Measurements from ENCODE around the gene UCN3.

The UCN3 gene

DNA sequence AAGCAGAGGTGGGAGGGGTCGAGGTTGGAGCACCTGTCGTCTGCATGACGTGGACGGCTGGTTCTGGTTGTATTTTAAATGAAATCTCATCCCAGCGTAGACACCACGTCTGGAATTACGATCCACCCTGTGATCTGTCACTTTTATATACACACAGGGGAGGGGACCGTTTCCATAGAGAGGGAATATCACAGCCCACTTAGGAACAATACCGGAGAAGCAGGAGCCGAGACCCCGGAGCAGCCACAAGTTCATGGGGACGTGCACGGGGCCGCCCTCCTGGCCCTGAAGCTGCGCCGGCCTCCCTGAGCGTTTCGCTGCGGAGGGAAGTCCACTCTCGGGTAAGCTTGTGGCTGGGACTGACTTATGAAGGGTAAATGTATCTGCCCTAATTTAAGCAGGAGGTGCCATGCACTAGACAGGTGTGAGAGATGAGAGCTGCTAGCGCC lies at the start of gene UCN3:
Gene UCN3, plus strand, starts transcription at position 77 of the 449 bp plus-strand sequence. CDS start 8,755 bp downstream, outside the sequence.
- Histone ChIP-seq H3K4me1 (ENCODE audit: control insufficient read depth, insufficient read depth, low read length) (no peaks in the 10 kb centered on the region), H3K4me3 (ENCODE audit: low read length) (no peak within 1 kb of the TSS), H3K9ac (ENCODE audit: low read length) (no peak within 1 kb of the TSS), H3K27me3 (replicated peaks; ENCODE audit: control insufficient read depth, insufficient read depth, low read length) (peaks cover 72% of the 10 kb centered on the region), H3K36me3 (ENCODE audit: control insufficient read depth, insufficient read depth, low read length, severe bottlenecking) (no peaks in the 10 kb centered on the region), H3K9me3 (ENCODE audit: control insufficient read depth, low read length) (no peaks in the 10 kb centered on the region)
- no peak for DNase-seq (ENCODE audit: low read depth)

DNA sequence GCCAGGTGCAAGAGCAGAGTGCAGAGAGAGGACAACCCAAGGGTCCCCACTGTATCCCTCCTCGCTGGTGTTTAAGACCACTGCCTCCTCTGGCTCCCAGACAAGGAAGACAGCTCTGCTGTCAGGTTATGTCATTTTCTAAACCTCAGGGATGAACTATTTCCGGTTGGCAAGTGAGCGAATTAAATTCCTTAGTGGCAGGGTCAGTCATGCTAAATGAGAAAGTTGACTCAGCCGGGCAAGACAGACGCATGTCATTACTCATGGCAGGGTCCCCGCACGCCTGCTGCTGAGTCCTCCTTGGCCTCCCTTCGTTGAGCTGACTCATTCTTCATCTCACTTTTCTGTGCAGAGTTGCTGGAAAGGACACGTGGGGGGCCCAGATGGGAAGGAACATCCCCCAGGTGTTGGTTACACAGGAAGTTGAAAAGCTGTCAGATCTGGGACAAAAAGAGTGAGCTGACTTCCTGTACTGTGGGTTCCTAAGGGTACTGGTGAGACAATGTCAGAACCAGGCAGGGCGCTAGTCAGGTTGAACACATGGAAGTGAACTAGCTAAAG lies 47.1 kb upstream of the UCN3 start:
- Histone ChIP-seq H3K9me3 (ENCODE audit: control insufficient read depth, low read length) (peaks cover 3% of the 10 kb centered on the region), H3K4me3 (ENCODE audit: low read length) (no peak overlapping the region), H3K4me1 (ENCODE audit: control insufficient read depth, insufficient read depth, low read length) (peaks cover 2% of the 10 kb centered on the region), H3K36me3 (ENCODE audit: control insufficient read depth, insufficient read depth, low read length, severe bottlenecking) (no peaks in the 10 kb centered on the region), H3K27me3 (replicated peaks; ENCODE audit: control insufficient read depth, insufficient read depth, low read length) (no peaks in the 10 kb centered on the region), H3K9ac (ENCODE audit: low read length) (no peak overlapping the region)
- DNase-seq (ENCODE audit: low read depth), result peak; percentile 28

DNA sequence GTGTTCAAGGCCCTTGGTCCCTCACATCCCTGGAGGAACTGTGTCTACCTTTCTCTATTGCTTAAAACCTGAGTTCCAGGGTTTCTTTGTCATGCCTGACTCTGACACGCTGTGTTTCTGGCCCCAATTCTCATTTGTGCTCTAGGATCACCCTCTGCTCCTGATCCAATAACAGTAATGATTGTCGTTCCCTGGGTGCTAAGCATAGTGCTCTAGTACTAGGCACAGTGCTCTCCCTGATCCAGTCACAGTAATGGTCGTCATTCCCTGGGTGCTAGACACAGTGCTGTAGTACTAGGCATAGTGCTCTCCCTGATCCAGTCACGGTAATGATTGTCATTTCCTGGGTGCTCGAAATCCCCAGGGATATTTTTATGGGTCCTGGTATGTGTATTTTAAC lies 46.6 kb upstream of the UCN3 start:
- DNase-seq (ENCODE audit: low read depth), result no peak
- peaks cover 2% of the 10 kb centered on the region for H3K4me1 ChIP-seq (ENCODE audit: control insufficient read depth, insufficient read depth, low read length)
- H3K9me3 ChIP-seq (ENCODE audit: control insufficient read depth, low read length), result peaks cover 3% of the 10 kb centered on the region
- no peak overlapping the region for H3K4me3 ChIP-seq (ENCODE audit: low read length)
- no peak overlapping the region for H3K9ac ChIP-seq (ENCODE audit: low read length)
- H3K27me3 ChIP-seq (replicated peaks; ENCODE audit: control insufficient read depth, insufficient read depth, low read length), result no peaks in the 10 kb centered on the region
- H3K36me3 ChIP-seq (ENCODE audit: control insufficient read depth, insufficient read depth, low read length, severe bottlenecking), result no peaks in the 10 kb centered on the region

GRCh38 chr10:5319863-5320262 lies 44.9 kb upstream of the UCN3 start:
- Histone ChIP-seq H3K4me1 (ENCODE audit: control insufficient read depth, insufficient read depth, low read length) (peaks cover 2% of the 10 kb centered on the region), H3K9me3 (ENCODE audit: control insufficient read depth, low read length) (peaks cover 3% of the 10 kb centered on the region), H3K36me3 (ENCODE audit: control insufficient read depth, insufficient read depth, low read length, severe bottlenecking) (no peaks in the 10 kb centered on the region), H3K9ac (ENCODE audit: low read length) (no peak overlapping the region), H3K4me3 (ENCODE audit: low read length) (no peak overlapping the region), H3K27me3 (replicated peaks; ENCODE audit: control insufficient read depth, insufficient read depth, low read length) (peaks cover 3% of the 10 kb centered on the region)
- no peak for DNase-seq (ENCODE audit: low read depth)

GRCh38 chr10:5321273-5321672 lies 43.5 kb upstream of the UCN3 start:
- no peak for DNase-seq (ENCODE audit: low read depth)
- Histone ChIP-seq H3K27me3 (replicated peaks; ENCODE audit: control insufficient read depth, insufficient read depth, low read length) (peaks cover 4% of the 10 kb centered on the region), H3K4me1 (ENCODE audit: control insufficient read depth, insufficient read depth, low read length) (peaks cover 2% of the 10 kb centered on the region), H3K36me3 (ENCODE audit: control insufficient read depth, insufficient read depth, low read length, severe bottlenecking) (no peaks in the 10 kb centered on the region), H3K4me3 (ENCODE audit: low read length) (no peak overlapping the region), H3K9ac (ENCODE audit: low read length) (no peak overlapping the region), H3K9me3 (ENCODE audit: control insufficient read depth, low read length) (peaks cover 3% of the 10 kb centered on the region)

DNA sequence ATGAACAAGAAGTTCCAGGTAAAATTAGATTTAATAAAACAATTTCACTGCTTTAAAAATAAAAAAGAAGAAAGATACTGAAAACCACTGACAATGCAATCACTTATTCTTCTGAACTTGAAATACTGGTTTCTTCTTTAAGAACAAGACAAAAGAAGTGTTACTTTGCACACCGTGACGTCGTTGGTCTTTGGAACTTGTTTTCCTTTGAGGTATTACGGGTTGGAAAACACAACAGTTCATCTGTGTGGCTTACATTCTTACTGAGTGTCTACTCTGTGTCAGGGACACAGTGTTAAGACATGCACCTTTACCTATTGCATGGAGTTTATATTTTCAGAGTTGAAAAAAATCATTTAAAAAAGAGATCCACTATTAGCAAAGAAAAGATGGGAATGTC lies 41.3 kb upstream of the UCN3 start:
- H3K4me3 ChIP-seq (ENCODE audit: low read length), result no peak overlapping the region
- H3K4me1 ChIP-seq (ENCODE audit: control insufficient read depth, insufficient read depth, low read length), result no peaks in the 10 kb centered on the region
- peaks cover 9% of the 10 kb centered on the region for H3K9me3 ChIP-seq (ENCODE audit: control insufficient read depth, low read length)
- DNase-seq (ENCODE audit: low read depth), result no peak
- H3K36me3 ChIP-seq (ENCODE audit: control insufficient read depth, insufficient read depth, low read length, severe bottlenecking), result no peaks in the 10 kb centered on the region
- H3K9ac ChIP-seq (ENCODE audit: low read length), result no peak overlapping the region
- H3K27me3 ChIP-seq (replicated peaks; ENCODE audit: control insufficient read depth, insufficient read depth, low read length), result peaks cover 15% of the 10 kb centered on the region

DNA sequence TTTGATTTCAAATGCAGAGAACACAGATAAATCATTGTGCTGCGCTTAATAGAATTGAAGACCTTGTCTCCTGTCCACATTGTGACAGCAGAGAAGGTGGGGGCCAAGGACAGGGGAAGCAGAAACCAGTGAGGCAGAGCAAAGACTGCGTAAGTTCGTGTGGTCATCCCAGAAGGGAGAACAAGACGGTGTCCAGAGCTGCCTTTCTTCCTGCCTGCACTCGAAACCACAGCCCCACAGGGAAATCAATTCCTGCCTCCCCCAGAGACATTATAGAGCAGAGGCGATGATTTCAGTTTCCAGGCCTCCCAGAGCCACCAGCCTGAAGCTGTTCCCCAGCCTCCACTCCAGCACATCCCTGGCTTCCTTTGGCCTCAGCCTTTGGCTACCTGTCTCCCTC lies 39.7 kb upstream of the UCN3 start:
- Histone ChIP-seq H3K4me1 (ENCODE audit: control insufficient read depth, insufficient read depth, low read length) (no peaks in the 10 kb centered on the region), H3K27me3 (replicated peaks; ENCODE audit: control insufficient read depth, insufficient read depth, low read length) (peaks cover 22% of the 10 kb centered on the region)
- no peak for DNase-seq (ENCODE audit: low read depth)

GRCh38 chr10:5334196-5334880 lies 30.4 kb upstream of the UCN3 start:
- Histone ChIP-seq H3K4me3 (ENCODE audit: low read length) (no peak overlapping the region), H3K9me3 (ENCODE audit: control insufficient read depth, low read length) (peaks cover 4% of the 10 kb centered on the region), H3K9ac (ENCODE audit: low read length) (no peak overlapping the region), H3K36me3 (ENCODE audit: control insufficient read depth, insufficient read depth, low read length, severe bottlenecking) (no peaks in the 10 kb centered on the region), H3K4me1 (ENCODE audit: control insufficient read depth, insufficient read depth, low read length) (no peaks in the 10 kb centered on the region), H3K27me3 (replicated peaks; ENCODE audit: control insufficient read depth, insufficient read depth, low read length) (peaks cover 38% of the 10 kb centered on the region)
- no peak for DNase-seq (ENCODE audit: low read depth)

More for the DNA sequence above, 39.7 kb upstream of the UCN3 start:
- H3K36me3 ChIP-seq (ENCODE audit: control insufficient read depth, insufficient read depth, low read length, severe bottlenecking), result no peaks in the 10 kb centered on the region
- no peak overlapping the region for H3K4me3 ChIP-seq (ENCODE audit: low read length)
- no peak overlapping the region for H3K9ac ChIP-seq (ENCODE audit: low read length)
- peaks cover 9% of the 10 kb centered on the region for H3K9me3 ChIP-seq (ENCODE audit: control insufficient read depth, low read length)

DNA sequence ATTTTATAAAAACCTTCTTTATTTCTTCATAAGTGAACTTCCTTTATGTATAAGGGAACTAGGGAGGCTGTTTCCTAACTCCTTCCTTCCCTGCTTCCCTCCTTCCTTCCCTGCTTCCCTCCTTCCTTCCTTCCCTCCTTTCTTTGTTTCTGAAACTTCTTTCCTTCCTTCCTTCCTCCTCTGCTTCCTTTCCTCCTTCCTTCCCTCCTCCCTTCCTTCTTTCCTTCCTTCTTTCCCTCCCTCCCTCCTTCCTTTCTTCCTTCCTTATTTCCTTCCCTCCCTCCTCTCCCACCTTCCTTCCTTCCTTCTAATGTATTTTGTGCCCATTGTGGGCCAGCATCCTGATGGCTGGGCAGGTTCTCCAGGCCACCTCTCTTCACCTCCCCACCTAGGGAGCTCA lies 26.8 kb upstream of the UCN3 start:
- DNase-seq (ENCODE audit: low read depth), result no peak
- H3K9me3 ChIP-seq (ENCODE audit: control insufficient read depth, low read length), result peaks cover 4% of the 10 kb centered on the region
- H3K9ac ChIP-seq (ENCODE audit: low read length), result no peak overlapping the region
- no peaks in the 10 kb centered on the region for H3K36me3 ChIP-seq (ENCODE audit: control insufficient read depth, insufficient read depth, low read length, severe bottlenecking)
- H3K27me3 ChIP-seq (replicated peaks; ENCODE audit: control insufficient read depth, insufficient read depth, low read length), result peaks cover 37% of the 10 kb centered on the region
- H3K4me3 ChIP-seq (ENCODE audit: low read length), result no peak overlapping the region
- no peaks in the 10 kb centered on the region for H3K4me1 ChIP-seq (ENCODE audit: control insufficient read depth, insufficient read depth, low read length)

- Histone ChIP-seq H3K4me3 (ENCODE audit: low read length) (no peak overlapping the region), H3K9me3 (ENCODE audit: control insufficient read depth, low read length) (no peaks in the 10 kb centered on the region), H3K36me3 (ENCODE audit: control insufficient read depth, insufficient read depth, low read length, severe bottlenecking) (no peaks in the 10 kb centered on the region), H3K9ac (ENCODE audit: low read length) (no peak overlapping the region), H3K4me1 (ENCODE audit: control insufficient read depth, insufficient read depth, low read length) (peaks cover 3% of the 10 kb centered on the region), H3K27me3 (replicated peaks; ENCODE audit: control insufficient read depth, insufficient read depth, low read length) (peaks cover 19% of the 10 kb centered on the region)
- DNase-seq (ENCODE audit: low read depth), result no peak
Observed at GRCh38 chr10:5343092-5343491, 21.7 kb upstream of the UCN3 start.

DNA sequence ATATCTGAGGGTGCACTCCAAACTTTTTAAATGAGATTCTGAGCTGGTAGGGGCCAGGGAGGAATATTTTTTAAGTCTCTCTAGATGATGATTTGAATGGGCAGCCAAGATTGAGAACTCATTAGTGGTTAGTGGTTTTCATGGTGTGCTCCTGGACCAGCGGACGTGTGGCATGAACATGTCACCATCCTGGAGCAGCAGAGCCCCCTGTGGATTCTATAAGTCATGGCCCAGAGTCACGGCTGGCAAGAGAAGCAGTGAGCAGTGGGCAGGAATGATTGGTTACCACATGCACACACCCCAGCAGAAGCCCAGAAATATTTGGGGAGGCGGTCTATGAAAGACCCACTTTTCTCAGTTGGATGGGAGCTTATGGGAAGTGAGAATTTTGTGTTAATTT lies 21.2 kb upstream of the UCN3 start:
- DNase-seq (ENCODE audit: low read depth), result peak; percentile 3
- Histone ChIP-seq H3K9ac (ENCODE audit: low read length) (no peak overlapping the region), H3K4me3 (ENCODE audit: low read length) (no peak overlapping the region), H3K27me3 (replicated peaks; ENCODE audit: control insufficient read depth, insufficient read depth, low read length) (peaks cover 18% of the 10 kb centered on the region), H3K9me3 (ENCODE audit: control insufficient read depth, low read length) (no peaks in the 10 kb centered on the region), H3K36me3 (ENCODE audit: control insufficient read depth, insufficient read depth, low read length, severe bottlenecking) (no peaks in the 10 kb centered on the region), H3K4me1 (ENCODE audit: control insufficient read depth, insufficient read depth, low read length) (peaks cover 3% of the 10 kb centered on the region)
